Measurements from ENCODE around the gene SLC36A3. TPM values are rescaled to one million over a fixed set of nuclear protein-coding genes. Genes with fewer than 3 reads are reported as not detected.

The SLC36A3 gene
- total RNA-seq, 1 experiment from 2014 or later: not detected

DNA sequence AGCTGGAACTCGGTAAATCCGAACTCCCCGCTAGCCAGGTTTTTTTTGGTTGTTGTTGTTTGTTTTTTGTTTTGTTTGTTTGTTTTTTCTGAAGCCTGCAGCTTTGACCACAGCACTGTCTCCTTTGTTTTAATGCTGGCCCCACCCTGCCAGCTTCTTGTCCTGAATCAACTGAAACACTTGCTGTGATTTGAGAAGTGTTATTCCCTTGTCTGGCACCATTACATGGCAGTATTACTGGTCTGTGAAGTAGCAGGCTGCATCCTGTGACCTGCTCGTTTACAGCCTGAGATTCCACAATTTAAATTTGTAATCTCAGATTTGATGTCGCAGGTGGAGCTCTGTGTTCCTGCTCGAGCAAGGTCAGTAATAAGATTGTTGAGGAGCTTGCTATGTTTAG lies 45.2 kb upstream of the SLC36A3 start:
- CTCF ChIA-PET: no interaction called here

More for the DNA sequence above, 45.2 kb upstream of the SLC36A3 start:
- no peaks in the 10 kb centered on the region for H3K79me2 ChIP-seq (ENCODE audit: insufficient read depth, low read length)
- H3K4me3 ChIP-seq (replicated peaks in 1 of 2; ENCODE audit: low read depth in 1 of 2, low read length in 2 of 2): no peak overlapping the region
- no peaks in the 10 kb centered on the region for H3K9me3 ChIP-seq (ENCODE audit: control insufficient read depth in 1 of 2, insufficient read depth in 1 of 2, low read depth in 1 of 2, low read length in 2 of 2)
- no peak overlapping the region for H3K9ac ChIP-seq (ENCODE audit: low read length)
- DNase-seq (ENCODE audit: low read depth, low spot score): no peak
- intact Hi-C loops (cut with micrococcal nuclease): no loop called here
- POLR2A ChIA-PET: no interaction called here
- H4K20me1 ChIP-seq (ENCODE audit: insufficient read depth): no peaks in the 10 kb centered on the region
- H3K4me2 ChIP-seq (ENCODE audit: low read length): no peak overlapping the region
- TF ChIP-seq, protein P1, sequence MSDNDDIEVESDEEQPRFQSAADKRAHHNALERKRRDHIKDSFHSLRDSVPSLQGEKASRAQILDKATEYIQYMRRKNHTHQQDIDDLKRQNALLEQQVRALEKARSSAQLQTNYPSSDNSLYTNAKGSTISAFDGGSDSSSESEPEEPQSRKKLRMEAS (IDR thresholded peaks at IDR 0.05): no peak
- TF ChIP-seq RAD21 (IDR thresholded peaks at IDR 0.05; ENCODE audit: low read depth) (no peak), EZH2 (IDR thresholded peaks at IDR 0.05) (no peak), ATF3 (IDR thresholded peaks at IDR 0.05) (no peak), EZH2phosphoT487 (IDR thresholded peaks at IDR 0.05; ENCODE audit: borderline replicate concordance) (no peak), CEBPB (IDR thresholded peaks at IDR 0.05; ENCODE audit: low read depth) (no peak), POLR2AphosphoS5 (IDR thresholded peaks at IDR 0.05; ENCODE audit: low read depth, low read length) (no peak), SRF (IDR thresholded peaks at IDR 0.05; ENCODE audit: low read depth) (no peak), SP1 (IDR thresholded peaks at IDR 0.05; ENCODE audit: low read depth) (no peak), JUND (IDR thresholded peaks at IDR 0.05) (no peak)
- TF ChIP-seq, protein P2, sequence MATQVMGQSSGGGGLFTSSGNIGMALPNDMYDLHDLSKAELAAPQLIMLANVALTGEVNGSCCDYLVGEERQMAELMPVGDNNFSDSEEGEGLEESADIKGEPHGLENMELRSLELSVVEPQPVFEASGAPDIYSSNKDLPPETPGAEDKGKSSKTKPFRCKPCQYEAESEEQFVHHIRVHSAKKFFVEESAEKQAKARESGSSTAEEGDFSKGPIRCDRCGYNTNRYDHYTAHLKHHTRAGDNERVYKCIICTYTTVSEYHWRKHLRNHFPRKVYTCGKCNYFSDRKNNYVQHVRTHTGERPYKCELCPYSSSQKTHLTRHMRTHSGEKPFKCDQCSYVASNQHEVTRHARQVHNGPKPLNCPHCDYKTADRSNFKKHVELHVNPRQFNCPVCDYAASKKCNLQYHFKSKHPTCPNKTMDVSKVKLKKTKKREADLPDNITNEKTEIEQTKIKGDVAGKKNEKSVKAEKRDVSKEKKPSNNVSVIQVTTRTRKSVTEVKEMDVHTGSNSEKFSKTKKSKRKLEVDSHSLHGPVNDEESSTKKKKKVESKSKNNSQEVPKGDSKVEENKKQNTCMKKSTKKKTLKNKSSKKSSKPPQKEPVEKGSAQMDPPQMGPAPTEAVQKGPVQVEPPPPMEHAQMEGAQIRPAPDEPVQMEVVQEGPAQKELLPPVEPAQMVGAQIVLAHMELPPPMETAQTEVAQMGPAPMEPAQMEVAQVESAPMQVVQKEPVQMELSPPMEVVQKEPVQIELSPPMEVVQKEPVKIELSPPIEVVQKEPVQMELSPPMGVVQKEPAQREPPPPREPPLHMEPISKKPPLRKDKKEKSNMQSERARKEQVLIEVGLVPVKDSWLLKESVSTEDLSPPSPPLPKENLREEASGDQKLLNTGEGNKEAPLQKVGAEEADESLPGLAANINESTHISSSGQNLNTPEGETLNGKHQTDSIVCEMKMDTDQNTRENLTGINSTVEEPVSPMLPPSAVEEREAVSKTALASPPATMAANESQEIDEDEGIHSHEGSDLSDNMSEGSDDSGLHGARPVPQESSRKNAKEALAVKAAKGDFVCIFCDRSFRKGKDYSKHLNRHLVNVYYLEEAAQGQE (IDR thresholded peaks at IDR 0.05; ENCODE audit: low read depth): no peak
- no peak overlapping the region for H3K27ac ChIP-seq (ENCODE audit: low read depth, low read length)
- H3K36me3 ChIP-seq (ENCODE audit: control insufficient read depth in 1 of 2, insufficient read depth in 2 of 2, low read length in 2 of 2): no peaks in the 10 kb centered on the region
- peaks cover 47% of the 10 kb centered on the region for H3K27me3 ChIP-seq (ENCODE audit: insufficient read depth, low read length)
- H3K4me1 ChIP-seq (ENCODE audit: control insufficient read depth in 1 of 2, insufficient read depth in 2 of 2, low read length in 2 of 2): no peaks in the 10 kb centered on the region
- RAD21 ChIA-PET (ENCODE audit: low non-redundant PET in 1 of 2, low total read pairs in 2 of 2, uncharacterized antibody in 2 of 2, unreplicated experiment in 2 of 2): no interaction called here
- BruUV-seq (replicated peaks): no TSS peak
- no peaks in the 10 kb centered on the region for H3K9me2 ChIP-seq (ENCODE audit: insufficient read depth)
- no peak for ATAC-seq
- no peak overlapping the region for H2AFZ ChIP-seq (ENCODE audit: low read depth, low read length, poor library complexity, severe bottlenecking)
